Measurements from ENCODE around the gene EIF3L. TPM values are rescaled to one million over a fixed set of nuclear protein-coding genes. Genes with fewer than 3 reads are reported as not detected.

Gene EIF3L
- total RNA-seq, 1 experiment from 2014 or later = 739 TPM

DNA sequence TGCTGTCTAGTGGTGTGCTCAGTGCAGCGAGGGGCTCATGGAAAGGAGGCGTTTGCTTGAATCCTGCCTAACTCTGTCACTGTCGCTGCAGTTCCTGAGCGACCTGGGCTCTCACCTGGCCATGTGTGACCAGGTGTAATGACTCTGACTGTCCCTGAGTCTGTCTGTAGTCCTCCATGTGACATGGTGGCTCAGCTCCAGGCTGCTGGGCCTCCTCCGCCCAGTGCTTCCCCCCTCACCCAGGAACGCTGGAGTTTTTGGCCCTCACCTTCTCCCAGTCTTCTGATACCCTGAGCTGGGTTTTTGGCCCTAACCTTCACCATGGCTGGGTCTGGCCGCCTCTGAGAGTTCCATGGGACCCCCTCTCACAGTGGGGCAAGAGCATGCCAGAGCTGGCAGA is 77.1 kb downstream of the EIF3L start:
- H2BK15ac ChIP-seq (ENCODE audit: low read depth, low read length) = no peak overlapping the region
- no peak overlapping the region for H2AK5ac ChIP-seq (ENCODE audit: insufficient read length, low read length)
- H3K4me3 Mint-ChIP-seq = no peak overlapping the region
- H3K36me3 Mint-ChIP-seq (ENCODE audit: insufficient read depth in 1 of 3, low read depth in 3 of 3) = peaks cover 0 to 48% (median 22%) of the 10 kb centered on the region in 3 experiments; a peak in 6 of 7 replicates
- no peaks in the 10 kb centered on the region for H3K4me1 ChIP-seq (ENCODE audit: insufficient read depth, low read length)
- H4K5ac ChIP-seq (ENCODE audit: insufficient read length, low read depth, low read length) = no peak overlapping the region
- H3K4me1 Mint-ChIP-seq = 0 out of 4 replicates have a peak, but pooled peaks cover 0 to 3% of the 10 kb centered on the region in 2 experiments
- H3K4me2 ChIP-seq (ENCODE audit: insufficient read depth, insufficient read length, low read length) = no peak overlapping the region
- no peak overlapping the region for H3K27ac Mint-ChIP-seq
- H3K18ac ChIP-seq (ENCODE audit: insufficient read length, low read depth, low read length) = no peak overlapping the region
- H3K9me3 Mint-ChIP-seq = no peaks in the 10 kb centered on the region
- no peak overlapping the region for H4K8ac ChIP-seq (replicated peaks; ENCODE audit: insufficient read length, low read depth, low read length)
- no peaks in the 10 kb centered on the region for H4K20me1 ChIP-seq (ENCODE audit: control insufficient read depth, insufficient read depth, insufficient read length)
- no peaks in the 10 kb centered on the region for H3K79me1 ChIP-seq (ENCODE audit: insufficient read depth, low read depth, low read length, poor library complexity, severe bottlenecking)
- H2BK5ac ChIP-seq (ENCODE audit: insufficient read length, low read length) = no peak overlapping the region
- no peaks in the 10 kb centered on the region for H3K27me3 Mint-ChIP-seq (ENCODE audit: low read depth)
- TF ChIP-seq CTCF (conservative IDR thresholded peaks at IDR 0.05) = no peak
- no peak overlapping the region for H3T11ph ChIP-seq (ENCODE audit: low read length)
- no peak overlapping the region for H3K56ac ChIP-seq (ENCODE audit: insufficient read length, low read depth, low read length)
- no peaks in the 10 kb centered on the region for H3K27me3 ChIP-seq (ENCODE audit: insufficient read depth, low read length)
- H2BK12ac ChIP-seq (ENCODE audit: insufficient read length, low read depth, low read length) = no peak overlapping the region
- H3K9me3 ChIP-seq (ENCODE audit: control insufficient read depth, low read depth, low read length) = no peaks in the 10 kb centered on the region
- H3K23ac ChIP-seq (ENCODE audit: insufficient read length, low read depth, low read length) = no peak overlapping the region
- H2BK20ac ChIP-seq (ENCODE audit: low read depth, low read length, poor library complexity, severe bottlenecking) = no peak overlapping the region
- H3K9ac ChIP-seq (ENCODE audit: extremely low read depth, insufficient read length, low read length) = no peak overlapping the region
- no peak overlapping the region for H2AFZ ChIP-seq (ENCODE audit: low read length)
- no peaks in the 10 kb centered on the region for H3K79me2 ChIP-seq (ENCODE audit: insufficient read depth, low read length)
- DNase-seq = no peak
- no peak overlapping the region for H4K91ac ChIP-seq (ENCODE audit: insufficient read length, low read depth, low read length)
- H3K23me2 ChIP-seq (ENCODE audit: insufficient read length, low read depth, low read length, poor library complexity, severe bottlenecking) = peaks cover 2% of the 10 kb centered on the region
- no CpG with 5 or more reads among the region's 7 CpGs for WGBS (ENCODE audit: extremely low coverage, insufficient read length, low lambda C conversion rate)
- H3K4ac ChIP-seq (ENCODE audit: low read depth, low read length) = no peak overlapping the region
- no peak overlapping the region for H3K14ac ChIP-seq (ENCODE audit: insufficient read depth, low read length)
- H3K27ac ChIP-seq (ENCODE audit: insufficient read length, low read depth, low read length) = no peak overlapping the region
- H2BK120ac ChIP-seq (ENCODE audit: low read depth, low read length, poor library complexity, severe bottlenecking) = no peak overlapping the region

All from H9 (cell line).